Upper lobe of left lung (tissue), 4 donors: Measurements from ENCODE around the gene TTC7B.

Source experiments
- EP300 ChIP-seq, 4 donors: sonication (generic); formaldehyde crosslinking; IDR thresholded peaks; one replicate each; pipeline ENCODE4 v1.5.1; 2017; ENCODE audit warnings: antibody characterized with exemption in 4 of 4, control low read depth in 2 of 4
- POLR2A ChIP-seq, 4 donors: fragments of 450-650 bp; IDR thresholded peaks; one replicate each; pipeline ENCODE4 v1.5.1; 2016 to 2017; ENCODE audit warnings: antibody characterized with exemption in 4 of 4, mild to moderate bottlenecking in 2 of 4
- POLR2AphosphoS5 ChIP-seq, 2 donors: sonication (generic); formaldehyde crosslinking; IDR thresholded peaks; one replicate each; pipeline ENCODE4 v1.5.1; 2017; ENCODE audit warnings: antibody characterized with exemption in 2 of 2
- TF ChIP-seq, protein P1 (sequence below), 6 experiments: fragments of 450-650 bp in 4 of 6; fragments of 200-600 bp in 2 of 6; sonication (generic) in 2 of 6; IDR thresholded peaks; one replicate each; pipeline ENCODE4 v1.5.1; 2016 to 2019; ENCODE audit warnings: antibody characterized with exemption in 6 of 6

GRCh38 chr14:90774316-90774715 is 41.9 kb downstream of the TTC7B start:
- TF ChIP-seq POLR2AphosphoS5 (IDR thresholded peaks at IDR 0.05) (no peak), POLR2A (IDR thresholded peaks at IDR 0.05) (no peak), EP300 (IDR thresholded peaks at IDR 0.05) (no peak)
- TF ChIP-seq, protein P1, sequence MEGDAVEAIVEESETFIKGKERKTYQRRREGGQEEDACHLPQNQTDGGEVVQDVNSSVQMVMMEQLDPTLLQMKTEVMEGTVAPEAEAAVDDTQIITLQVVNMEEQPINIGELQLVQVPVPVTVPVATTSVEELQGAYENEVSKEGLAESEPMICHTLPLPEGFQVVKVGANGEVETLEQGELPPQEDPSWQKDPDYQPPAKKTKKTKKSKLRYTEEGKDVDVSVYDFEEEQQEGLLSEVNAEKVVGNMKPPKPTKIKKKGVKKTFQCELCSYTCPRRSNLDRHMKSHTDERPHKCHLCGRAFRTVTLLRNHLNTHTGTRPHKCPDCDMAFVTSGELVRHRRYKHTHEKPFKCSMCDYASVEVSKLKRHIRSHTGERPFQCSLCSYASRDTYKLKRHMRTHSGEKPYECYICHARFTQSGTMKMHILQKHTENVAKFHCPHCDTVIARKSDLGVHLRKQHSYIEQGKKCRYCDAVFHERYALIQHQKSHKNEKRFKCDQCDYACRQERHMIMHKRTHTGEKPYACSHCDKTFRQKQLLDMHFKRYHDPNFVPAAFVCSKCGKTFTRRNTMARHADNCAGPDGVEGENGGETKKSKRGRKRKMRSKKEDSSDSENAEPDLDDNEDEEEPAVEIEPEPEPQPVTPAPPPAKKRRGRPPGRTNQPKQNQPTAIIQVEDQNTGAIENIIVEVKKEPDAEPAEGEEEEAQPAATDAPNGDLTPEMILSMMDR (IDR thresholded peaks at IDR 0.05), result no peak
